Measurements from ENCODE around the gene ZNF350.
A peak's percentile ranks its signal among the peaks of the same experiment; 100 is the strongest.
"Not testable (repeated sequence)": the region's sequence is repeated elsewhere in the genome, so short reads cannot be mapped to it uniquely, and the experiment has no call there.

Gene ZNF350

GRCh38 chr19:52007806-52008557 is 21.3 kb upstream of the ZNF350 start, which contains the start of gene ZNF615:
Gene ZNF615, minus strand, starts transcription at chr19:52008211. Its CDS starts 4,500 bp downstream, at chr19:52003711.
- Histone ChIP-seq H3K27ac (ENCODE audit: insufficient read depth, low read length, poor library complexity, severe bottlenecking) (peak within 1 kb of the TSS; percentile 81), H3K9me3 (ENCODE audit: control insufficient read depth, low read length) (peaks cover 10% of the 10 kb centered on the region), H3K27me3 (replicated peaks; ENCODE audit: control insufficient read depth, insufficient read depth, low read length, poor library complexity, severe bottlenecking) (no peaks in the 10 kb centered on the region), H3K4me3 (ENCODE audit: insufficient read depth, low read depth, low read length, poor library complexity, severe bottlenecking) (peak within 1 kb of the TSS; percentile 91), H3K4me1 (ENCODE audit: control insufficient read depth, insufficient read depth, low read length, poor library complexity, severe bottlenecking) (peaks cover 5% of the 10 kb centered on the region), H3K36me3 (ENCODE audit: control insufficient read depth, insufficient read depth, low read length) (peaks cover 18% of the 10 kb centered on the region)
- peak; percentile 62 to 76 (median 68) for DNase-seq

GRCh38 chr19:52007451-52007805 is 20.8 kb upstream of the ZNF350 start:
- Histone ChIP-seq H3K27ac (ENCODE audit: insufficient read depth, low read length, poor library complexity, severe bottlenecking) (no peak overlapping the region), H3K9me3 (ENCODE audit: control insufficient read depth, low read length) (peaks cover 12% of the 10 kb centered on the region), H3K4me1 (ENCODE audit: control insufficient read depth, insufficient read depth, low read length, poor library complexity, severe bottlenecking) (peaks cover 5% of the 10 kb centered on the region), H3K36me3 (ENCODE audit: control insufficient read depth, insufficient read depth, low read length) (peaks cover 20% of the 10 kb centered on the region), H3K4me3 (ENCODE audit: insufficient read depth, low read depth, low read length, poor library complexity, severe bottlenecking) (peak overlapping the region; percentile 91), H3K27me3 (replicated peaks; ENCODE audit: control insufficient read depth, insufficient read depth, low read length, poor library complexity, severe bottlenecking) (no peaks in the 10 kb centered on the region)
- DNase-seq, result no peak

GRCh38 chr19:51994048-51994644 is 7.5 kb upstream of the ZNF350 start:
- H3K9me3 ChIP-seq (ENCODE audit: control insufficient read depth, low read length), result peaks cover 70% of the 10 kb centered on the region

GRCh38 chr19:51993422-51993821 is 6.8 kb upstream of the ZNF350 start:
- H3K4me1 ChIP-seq (ENCODE audit: control insufficient read depth, insufficient read depth, low read length, poor library complexity, severe bottlenecking), result no peaks in the 10 kb centered on the region
- H3K9me3 ChIP-seq (ENCODE audit: control insufficient read depth, low read length), result peaks cover 67% of the 10 kb centered on the region
- H3K27me3 ChIP-seq (replicated peaks; ENCODE audit: control insufficient read depth, insufficient read depth, low read length, poor library complexity, severe bottlenecking), result no peaks in the 10 kb centered on the region
- no peak overlapping the region for H3K27ac ChIP-seq (ENCODE audit: insufficient read depth, low read length, poor library complexity, severe bottlenecking)
- DNase-seq, result no peak
- peaks cover 47% of the 10 kb centered on the region for H3K36me3 ChIP-seq (ENCODE audit: control insufficient read depth, insufficient read depth, low read length)
- peak overlapping the region; percentile 20 for H3K4me3 ChIP-seq (ENCODE audit: insufficient read depth, low read depth, low read length, poor library complexity, severe bottlenecking)

More at GRCh38 chr19:51994048-51994644, 7.5 kb upstream of the ZNF350 start:
- DNase-seq, result no peak
- H3K4me3 ChIP-seq (ENCODE audit: insufficient read depth, low read depth, low read length, poor library complexity, severe bottlenecking), result no peak overlapping the region
- no peak overlapping the region for H3K27ac ChIP-seq (ENCODE audit: insufficient read depth, low read length, poor library complexity, severe bottlenecking)
- no peaks in the 10 kb centered on the region for H3K4me1 ChIP-seq (ENCODE audit: control insufficient read depth, insufficient read depth, low read length, poor library complexity, severe bottlenecking)
- H3K27me3 ChIP-seq (replicated peaks; ENCODE audit: control insufficient read depth, insufficient read depth, low read length, poor library complexity, severe bottlenecking), result no peaks in the 10 kb centered on the region
- H3K36me3 ChIP-seq (ENCODE audit: control insufficient read depth, insufficient read depth, low read length), result peaks cover 55% of the 10 kb centered on the region

DNA sequence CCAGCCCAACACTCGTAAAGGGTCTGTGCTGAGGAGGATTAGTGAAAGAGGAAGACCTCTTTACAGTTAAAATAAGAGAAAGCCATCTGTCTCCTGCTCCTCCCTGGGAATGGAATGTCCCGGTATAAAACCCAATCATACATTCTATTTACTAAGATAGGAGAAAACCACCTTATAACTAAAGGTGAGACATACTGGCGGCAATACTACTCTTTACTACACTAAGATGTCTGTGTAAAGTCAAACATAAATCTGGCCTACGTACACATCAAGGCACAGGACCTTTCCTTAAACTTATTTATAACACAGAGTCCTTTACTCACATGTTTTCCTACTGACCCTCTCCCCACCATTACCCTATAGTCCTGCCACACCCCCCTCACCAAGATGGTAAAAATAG is 3.3 kb downstream of the ZNF350 start:
- Histone ChIP-seq H3K4me3 (ENCODE audit: insufficient read depth, low read depth, low read length, poor library complexity, severe bottlenecking) (no peak overlapping the region), H3K27me3 (replicated peaks; ENCODE audit: control insufficient read depth, insufficient read depth, low read length, poor library complexity, severe bottlenecking) (no peaks in the 10 kb centered on the region), H3K4me1 (ENCODE audit: control insufficient read depth, insufficient read depth, low read length, poor library complexity, severe bottlenecking) (no peaks in the 10 kb centered on the region), H3K27ac (ENCODE audit: insufficient read depth, low read length, poor library complexity, severe bottlenecking) (no peak overlapping the region), H3K9me3 (ENCODE audit: control insufficient read depth, low read length) (peaks cover 61% of the 10 kb centered on the region), H3K36me3 (ENCODE audit: control insufficient read depth, insufficient read depth, low read length) (peaks cover 28% of the 10 kb centered on the region)
- no peak for DNase-seq

- H3K27me3 ChIP-seq (replicated peaks; ENCODE audit: control insufficient read depth, insufficient read depth, low read length, poor library complexity, severe bottlenecking); DNase-seq; H3K4me3 ChIP-seq (ENCODE audit: insufficient read depth, low read depth, low read length, poor library complexity, severe bottlenecking); H3K27ac ChIP-seq (ENCODE audit: insufficient read depth, low read length, poor library complexity, severe bottlenecking); H3K4me1 ChIP-seq (ENCODE audit: control insufficient read depth, insufficient read depth, low read length, poor library complexity, severe bottlenecking): not testable (repeated sequence)
- Histone ChIP-seq H3K36me3 (ENCODE audit: control insufficient read depth, insufficient read depth, low read length) (peaks cover 29% of the 10 kb centered on the region), H3K9me3 (ENCODE audit: control insufficient read depth, low read length) (peaks cover 60% of the 10 kb centered on the region)
Observed at GRCh38 chr19:51980926-51981325, 5.7 kb downstream of the ZNF350 start.

DNA sequence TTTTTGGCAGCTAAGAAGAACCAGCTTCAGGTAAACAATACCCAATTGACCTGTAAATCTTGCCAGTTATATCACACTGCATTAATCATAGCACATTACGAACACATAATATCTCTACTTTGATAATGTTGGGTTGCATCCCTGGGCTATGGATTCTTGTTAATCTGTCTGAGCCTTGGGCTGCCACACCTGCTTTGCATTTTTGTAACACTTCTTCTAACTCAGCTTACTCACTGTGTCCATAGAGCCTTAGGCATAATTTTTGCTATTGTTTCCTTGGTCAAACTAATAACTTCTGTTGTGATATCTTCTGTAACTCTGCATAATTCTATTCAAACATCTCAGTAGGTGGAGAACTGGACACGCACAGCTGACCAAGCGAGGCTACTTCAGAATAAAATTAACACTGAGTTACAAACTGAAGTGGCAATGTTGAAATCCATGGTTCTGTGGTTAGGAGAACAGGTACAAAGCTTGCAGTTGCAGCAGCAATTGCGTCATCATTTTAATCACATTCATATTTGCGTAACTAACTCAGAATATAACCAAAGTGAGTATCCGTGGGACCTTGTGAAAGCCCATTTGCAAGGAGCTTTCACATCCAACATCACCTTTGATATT is 6.4 kb downstream of the ZNF350 start:
- no peak for DNase-seq
- H3K4me3 ChIP-seq (ENCODE audit: insufficient read depth, low read depth, low read length, poor library complexity, severe bottlenecking), result no peak overlapping the region
- H3K27me3 ChIP-seq (replicated peaks; ENCODE audit: control insufficient read depth, insufficient read depth, low read length, poor library complexity, severe bottlenecking), result no peaks in the 10 kb centered on the region
- no peaks in the 10 kb centered on the region for H3K4me1 ChIP-seq (ENCODE audit: control insufficient read depth, insufficient read depth, low read length, poor library complexity, severe bottlenecking)
- peaks cover 60% of the 10 kb centered on the region for H3K9me3 ChIP-seq (ENCODE audit: control insufficient read depth, low read length)
- no peak overlapping the region for H3K27ac ChIP-seq (ENCODE audit: insufficient read depth, low read length, poor library complexity, severe bottlenecking)
- peaks cover 31% of the 10 kb centered on the region for H3K36me3 ChIP-seq (ENCODE audit: control insufficient read depth, insufficient read depth, low read length)

GRCh38 chr19:51978882-51979281 is 7.8 kb downstream of the ZNF350 start:
- H3K4me1 ChIP-seq (ENCODE audit: control insufficient read depth, insufficient read depth, low read length, poor library complexity, severe bottlenecking), result no peaks in the 10 kb centered on the region
- no peak overlapping the region for H3K4me3 ChIP-seq (ENCODE audit: insufficient read depth, low read depth, low read length, poor library complexity, severe bottlenecking)
- peaks cover 44% of the 10 kb centered on the region for H3K36me3 ChIP-seq (ENCODE audit: control insufficient read depth, insufficient read depth, low read length)
- no peak for DNase-seq
- H3K27me3 ChIP-seq (replicated peaks; ENCODE audit: control insufficient read depth, insufficient read depth, low read length, poor library complexity, severe bottlenecking), result no peaks in the 10 kb centered on the region
- no peak overlapping the region for H3K27ac ChIP-seq (ENCODE audit: insufficient read depth, low read length, poor library complexity, severe bottlenecking)
- H3K9me3 ChIP-seq (ENCODE audit: control insufficient read depth, low read length), result peaks cover 65% of the 10 kb centered on the region

DNA sequence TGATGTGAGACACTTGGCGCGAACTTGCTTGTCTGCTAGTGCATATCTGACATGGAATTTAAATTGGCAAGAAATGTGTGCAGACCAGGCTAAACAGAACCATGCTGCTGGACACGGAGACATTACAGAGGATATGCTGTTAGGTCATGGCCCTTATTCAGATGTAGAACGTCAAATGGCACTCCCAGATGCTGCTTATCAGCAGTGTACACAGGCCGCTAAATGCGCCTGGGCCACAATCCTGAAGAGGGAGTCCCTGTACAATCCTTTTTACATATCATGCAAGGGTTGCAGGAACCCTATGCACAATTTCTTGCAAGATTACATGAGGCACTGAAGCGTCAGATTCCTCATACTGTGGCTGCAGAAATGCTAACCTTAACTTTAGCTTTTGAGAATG is 9.3 kb downstream of the ZNF350 start:
- Histone ChIP-seq H3K27ac (ENCODE audit: insufficient read depth, low read length, poor library complexity, severe bottlenecking) (no peak overlapping the region), H3K36me3 (ENCODE audit: control insufficient read depth, insufficient read depth, low read length) (peaks cover 60% of the 10 kb centered on the region), H3K27me3 (replicated peaks; ENCODE audit: control insufficient read depth, insufficient read depth, low read length, poor library complexity, severe bottlenecking) (no peaks in the 10 kb centered on the region), H3K4me3 (ENCODE audit: insufficient read depth, low read depth, low read length, poor library complexity, severe bottlenecking) (no peak overlapping the region), H3K9me3 (ENCODE audit: control insufficient read depth, low read length) (peaks cover 64% of the 10 kb centered on the region), H3K4me1 (ENCODE audit: control insufficient read depth, insufficient read depth, low read length, poor library complexity, severe bottlenecking) (no peaks in the 10 kb centered on the region)
- no peak for DNase-seq

DNA sequence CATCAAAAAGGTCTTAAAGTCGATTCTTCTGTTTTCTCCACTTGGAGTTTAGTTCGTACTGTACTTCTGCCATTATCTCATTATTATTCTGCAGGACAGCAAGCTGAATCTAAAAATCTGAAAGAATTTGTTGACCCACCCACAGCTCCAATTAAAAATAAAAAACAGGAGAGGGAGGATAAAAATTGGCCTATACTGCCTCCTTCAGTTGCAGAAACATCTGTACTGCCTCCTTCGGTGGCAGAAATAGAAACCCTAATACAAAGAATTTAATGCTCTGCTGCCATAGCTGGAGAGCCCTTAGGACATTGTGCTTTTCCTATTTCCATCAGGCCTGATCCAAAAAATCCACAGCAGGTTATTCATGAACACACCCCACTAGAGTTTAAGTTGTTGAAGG is 9.8 kb downstream of the ZNF350 start:
- no peak for DNase-seq
- Histone ChIP-seq H3K4me1 (ENCODE audit: control insufficient read depth, insufficient read depth, low read length, poor library complexity, severe bottlenecking) (no peaks in the 10 kb centered on the region), H3K9me3 (ENCODE audit: control insufficient read depth, low read length) (peaks cover 63% of the 10 kb centered on the region), H3K4me3 (ENCODE audit: insufficient read depth, low read depth, low read length, poor library complexity, severe bottlenecking) (no peak overlapping the region), H3K27ac (ENCODE audit: insufficient read depth, low read length, poor library complexity, severe bottlenecking) (no peak overlapping the region), H3K36me3 (ENCODE audit: control insufficient read depth, insufficient read depth, low read length) (peaks cover 65% of the 10 kb centered on the region), H3K27me3 (replicated peaks; ENCODE audit: control insufficient read depth, insufficient read depth, low read length, poor library complexity, severe bottlenecking) (no peaks in the 10 kb centered on the region)

Data from effector memory CD4-positive, alpha-beta T cell (primary cell).